CMK (cell line): ENCODE results near the gene MC2R.

ENCODE experiments used
- DNase-seq: peaks from one replicate; pipeline ENCODE4 v3.0.0-alpha.2; 2010; ENCODE audit warnings: low read depth

The MC2R gene

DNA sequence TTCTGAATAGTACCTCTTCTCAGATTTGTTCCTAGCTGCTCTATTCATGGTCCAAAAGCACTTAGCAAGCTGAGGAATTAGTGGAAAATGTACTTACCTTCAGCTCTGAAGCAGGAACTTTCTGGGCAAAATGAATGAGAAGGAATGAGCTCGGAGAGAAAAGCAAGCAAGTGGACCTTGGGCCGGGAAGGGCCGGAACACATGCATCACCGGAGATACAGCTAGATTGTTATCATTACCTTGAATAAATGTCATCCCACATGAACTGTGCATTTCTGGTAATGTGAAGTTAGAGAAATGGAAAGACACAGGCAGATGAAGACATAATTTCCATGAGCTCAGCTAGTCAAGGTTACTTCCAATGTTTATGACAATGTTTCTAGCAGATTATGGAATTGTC is at the start of gene MC2R:
MC2R (minus strand) TSS at position 146 of the 400 bp plus-strand sequence. CDS start 30,018 bp downstream, outside the sequence.
- DNase-seq = no peak

DNA sequence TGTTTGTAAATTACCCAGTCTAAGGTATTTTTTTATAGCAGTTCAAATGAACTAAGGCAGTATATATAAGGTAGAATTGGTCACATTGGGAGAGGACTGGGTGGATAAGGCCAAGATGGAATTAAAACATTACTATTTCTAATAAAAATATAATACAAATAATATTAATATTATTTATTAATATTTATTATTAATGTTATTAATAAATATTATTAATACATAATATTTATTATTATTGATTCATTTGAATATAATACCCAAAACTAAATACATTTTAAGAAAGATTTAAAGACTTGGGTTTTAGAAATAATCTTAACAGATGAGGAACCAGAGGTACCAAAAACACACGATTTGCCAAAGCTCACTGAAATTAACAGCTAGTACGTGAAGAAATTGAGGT is 30.5 kb upstream of the MC2R start:
- DNase-seq = no peak

DNA sequence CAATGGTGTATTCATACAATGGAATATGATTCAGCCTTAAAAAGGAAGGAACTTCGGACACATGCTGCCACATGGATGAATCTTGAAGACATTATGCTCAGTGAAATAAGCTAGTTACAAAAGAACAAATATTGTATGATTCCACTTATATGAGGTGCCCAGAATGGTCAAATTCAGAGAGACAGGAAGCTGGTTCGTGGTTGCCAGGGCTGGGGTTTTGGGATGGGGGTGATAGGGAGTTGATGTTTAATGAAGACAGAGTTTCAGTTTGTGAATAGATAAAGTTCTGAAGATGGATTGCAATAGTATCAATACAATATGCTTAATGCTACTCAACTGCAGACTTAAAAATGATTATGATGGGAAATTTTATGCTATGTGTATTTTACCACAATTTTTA is 28.0 kb upstream of the MC2R start:
- no peak for DNase-seq

DNA sequence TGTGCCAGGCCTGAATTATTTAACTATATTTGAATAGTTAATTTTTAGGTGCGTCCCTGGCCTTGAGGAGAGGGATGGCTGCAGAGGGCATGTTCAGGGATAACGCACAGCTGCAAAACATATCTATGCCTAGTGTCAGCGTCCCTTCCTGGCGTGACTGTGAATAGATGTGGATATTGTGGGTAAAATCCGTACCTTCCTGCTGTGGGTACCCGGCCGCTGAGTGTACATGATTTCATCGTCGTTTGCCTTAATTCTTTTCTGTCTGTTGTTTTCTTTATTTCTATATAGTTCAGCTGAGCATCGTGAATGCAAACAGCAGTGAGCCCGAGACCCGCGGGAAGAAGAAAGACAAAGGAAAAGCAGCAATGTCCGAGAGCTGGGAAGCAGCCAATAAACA is 25.0 kb upstream of the MC2R start:
- no peak for DNase-seq

DNA sequence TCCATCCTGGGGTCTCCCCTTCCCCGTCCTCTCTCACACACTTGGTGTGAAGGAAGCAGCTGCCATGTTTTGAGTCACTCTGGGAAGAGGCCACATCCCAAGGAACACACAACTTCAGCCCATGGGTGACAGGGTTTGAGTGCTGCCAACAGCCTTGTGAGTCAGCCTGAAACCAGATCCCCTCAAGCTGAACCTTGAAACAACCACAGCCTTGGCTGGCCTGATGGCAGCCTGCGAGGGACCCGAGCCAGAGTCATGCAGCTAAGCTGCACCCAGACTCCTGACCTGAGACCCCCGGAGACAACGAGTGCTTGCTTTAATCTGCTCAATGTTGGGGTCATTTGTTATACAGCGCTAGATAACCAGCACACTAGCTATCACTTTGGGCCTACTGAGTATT is 19.3 kb upstream of the MC2R start:
- no peak for DNase-seq

DNA sequence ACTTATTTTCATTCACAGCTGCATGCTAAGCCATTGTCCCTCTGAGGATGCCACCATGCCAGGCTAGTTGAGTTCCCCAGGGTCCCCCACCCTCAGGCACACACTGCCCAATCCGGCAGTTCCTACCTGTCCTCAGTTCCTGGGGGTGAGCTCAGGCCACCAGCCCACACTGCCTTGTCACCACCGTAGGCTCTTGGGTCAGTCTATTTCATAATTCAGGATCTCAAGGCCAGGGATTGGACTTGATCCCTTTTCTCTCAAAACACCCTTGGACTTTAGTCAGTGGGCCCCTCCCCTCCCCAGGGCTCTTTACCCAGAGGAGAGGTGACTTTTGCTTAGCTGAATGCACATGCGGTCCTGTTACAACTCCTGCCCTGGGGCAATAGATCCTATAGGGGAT is 18.7 kb upstream of the MC2R start:
- DNase-seq = no peak

DNA sequence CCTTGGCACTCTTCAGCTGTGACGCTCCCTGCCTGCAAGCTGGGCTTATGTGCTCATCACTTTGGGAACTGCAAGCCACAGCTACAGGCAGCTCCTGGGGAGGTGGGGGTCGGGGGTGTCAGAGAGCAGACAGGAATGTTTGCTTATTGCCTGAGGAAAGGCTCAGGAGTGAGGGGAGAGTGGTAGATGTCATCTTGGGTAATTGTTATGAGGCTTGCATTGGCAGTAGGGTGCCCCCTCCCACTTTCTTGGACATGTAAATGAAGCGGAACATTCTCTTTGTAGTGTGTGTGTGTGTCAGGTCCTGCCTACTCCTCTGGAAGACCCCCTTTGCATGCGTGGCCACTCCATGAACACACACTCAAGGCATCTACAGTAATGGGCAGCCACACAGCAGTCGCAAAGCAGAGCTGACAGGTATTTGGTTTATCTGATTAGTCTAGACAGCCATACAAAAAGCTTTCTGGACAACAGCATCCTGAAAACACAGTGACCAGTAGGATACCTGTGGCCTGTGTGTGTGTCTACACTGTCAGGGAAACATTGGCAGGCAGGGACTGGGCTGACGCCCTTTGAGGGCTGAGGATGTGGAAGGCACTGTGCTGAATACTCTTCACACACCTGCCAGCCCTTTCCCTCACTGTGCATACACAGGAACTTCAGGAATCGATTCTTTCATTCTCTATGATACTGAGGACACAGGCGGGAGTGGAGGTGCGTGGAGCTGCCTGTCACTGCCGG is 17.1 kb upstream of the MC2R start:
- no peak for DNase-seq

DNA sequence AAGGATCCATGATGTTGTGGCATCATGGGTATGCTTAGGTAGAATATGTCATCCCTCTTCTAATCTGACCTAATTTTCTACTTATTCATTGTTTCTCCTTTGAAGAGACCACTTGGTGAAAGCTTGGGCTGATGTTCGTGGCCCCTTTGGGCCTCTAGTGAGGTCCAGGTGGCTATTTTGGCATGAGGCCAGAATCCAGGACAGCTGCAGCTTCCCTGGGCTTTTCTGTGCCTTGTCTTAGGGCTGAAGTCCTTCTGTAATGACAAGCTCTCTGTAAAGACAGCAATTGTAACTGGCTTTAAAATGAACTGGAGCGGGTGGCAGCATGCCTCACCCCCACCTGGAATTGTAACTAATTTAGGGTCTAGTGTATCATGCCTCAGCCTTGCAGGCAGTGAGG is 15.6 kb upstream of the MC2R start:
- DNase-seq = no peak

DNA sequence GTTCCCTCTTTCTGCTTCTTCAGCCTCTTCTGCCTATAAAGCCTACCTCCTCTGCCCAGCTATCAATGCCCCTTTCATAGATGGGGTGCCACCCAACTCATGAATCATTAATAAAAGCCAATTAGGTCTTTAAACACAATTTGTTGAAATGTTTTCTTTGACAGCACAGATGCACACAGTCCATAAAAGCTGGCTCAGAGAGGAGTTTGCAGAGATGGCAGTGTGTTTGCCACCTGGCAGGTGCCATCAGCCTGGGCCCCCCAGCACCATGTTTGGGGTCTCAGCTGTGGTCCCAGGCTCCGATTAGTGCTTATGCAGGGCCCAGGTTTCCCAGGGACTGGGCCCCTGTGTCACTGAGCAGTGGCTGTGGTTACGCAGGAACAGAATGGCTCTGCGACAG is 7.9 kb upstream of the MC2R start:
- DNase-seq = no peak

DNA sequence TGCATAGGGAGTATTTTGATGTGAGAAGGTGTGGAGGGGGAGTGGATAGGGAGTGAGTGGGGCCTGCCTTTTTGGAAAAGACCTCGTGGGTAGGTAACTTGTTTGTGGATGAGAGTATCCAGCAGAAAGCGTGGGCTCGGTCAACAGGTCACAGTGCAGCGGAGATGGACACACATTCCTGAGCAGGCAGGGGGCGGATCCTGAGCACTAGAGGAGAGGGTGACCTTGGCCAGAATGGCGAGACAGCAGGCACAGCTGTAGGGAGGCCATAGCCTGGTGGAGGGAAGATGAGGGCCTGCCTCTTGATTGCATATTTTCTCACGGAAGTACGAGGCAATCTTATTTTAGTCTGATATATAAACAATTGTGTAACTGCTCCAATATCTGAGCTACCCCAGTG is 3.6 kb upstream of the MC2R start:
- DNase-seq = no peak

DNA sequence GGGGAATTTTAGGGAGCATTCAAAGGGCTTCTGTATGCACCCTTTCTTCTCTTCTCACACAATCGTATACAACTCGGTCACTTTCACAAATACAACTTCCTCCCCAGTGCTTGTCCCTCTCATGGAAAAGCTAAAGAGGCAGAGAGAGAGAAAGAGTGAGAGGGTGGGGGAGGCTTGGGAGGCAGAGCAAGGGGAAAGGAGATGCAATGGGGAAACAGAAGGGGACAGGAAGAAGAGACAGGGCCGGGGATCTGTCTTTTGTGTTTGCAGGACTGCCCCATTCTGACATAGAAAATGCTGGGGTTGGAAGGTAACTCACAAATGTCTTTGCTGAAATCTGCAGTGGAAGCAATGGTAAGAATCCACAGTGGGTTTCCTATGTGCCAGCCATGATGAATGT is 2.1 kb upstream of the MC2R start:
- DNase-seq = no peak

DNA sequence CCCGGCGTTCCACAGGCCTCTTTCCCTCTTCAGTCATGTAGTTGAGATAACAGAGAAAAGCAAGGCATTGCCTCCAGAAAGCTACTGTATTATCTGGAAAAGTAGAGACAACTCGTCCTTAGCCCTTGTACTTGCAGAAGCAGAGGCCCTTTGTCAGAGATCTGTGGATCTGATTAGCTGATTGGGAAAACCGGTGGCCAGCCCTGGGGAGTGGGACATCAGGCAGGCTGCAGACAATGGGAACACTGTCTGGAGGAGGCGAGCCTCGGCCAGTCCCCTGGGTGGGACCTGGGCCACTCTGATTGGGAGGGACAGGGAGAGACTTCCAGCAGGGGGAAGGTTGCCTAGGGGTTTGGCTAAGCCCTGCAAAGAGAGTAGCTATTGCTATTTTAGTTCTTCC is 1.2 kb upstream of the MC2R start:
- DNase-seq = no peak

DNA sequence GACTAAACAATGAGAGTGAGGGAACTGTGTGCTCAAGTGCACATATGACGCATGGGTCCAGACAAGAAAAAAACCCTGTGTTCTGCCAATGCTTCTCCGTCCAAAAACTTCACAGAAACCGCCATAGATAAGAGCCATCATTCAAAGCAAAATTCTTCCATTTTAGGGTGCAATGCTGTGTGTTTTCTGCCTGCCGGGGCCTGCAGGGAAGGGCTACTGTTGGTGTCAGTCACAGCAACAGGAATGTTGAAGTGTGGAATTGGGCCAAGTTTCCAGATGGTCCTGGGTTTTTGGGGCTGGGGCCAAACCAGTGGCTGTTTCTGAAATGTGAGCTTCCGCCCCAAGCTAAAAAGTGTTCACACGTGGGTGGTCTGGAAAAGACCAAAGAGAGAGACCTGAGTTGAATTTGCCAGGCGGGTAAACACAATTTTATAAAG is 677 bp upstream of the MC2R start:
- DNase-seq = no peak

DNA sequence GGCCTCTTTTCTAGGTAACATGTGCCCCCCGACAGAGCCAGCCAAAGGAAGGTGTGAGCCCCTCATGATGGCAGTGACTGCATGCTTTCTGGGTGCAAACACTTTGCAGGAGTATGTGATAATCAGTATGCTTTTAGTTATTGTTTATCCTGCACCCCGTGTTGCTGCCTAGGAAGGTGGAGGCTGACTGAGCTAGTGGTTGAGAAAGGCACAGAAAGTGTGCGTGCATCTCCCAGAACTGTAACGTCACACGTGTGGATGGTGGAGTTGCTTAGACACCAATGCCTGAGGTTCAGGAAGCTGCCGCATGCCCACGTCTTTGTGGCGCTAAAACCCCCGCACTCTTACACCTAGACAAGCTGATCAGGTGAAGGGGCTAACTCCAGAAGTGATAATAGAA is 580 bp downstream of the MC2R start:
- DNase-seq = no peak

DNA sequence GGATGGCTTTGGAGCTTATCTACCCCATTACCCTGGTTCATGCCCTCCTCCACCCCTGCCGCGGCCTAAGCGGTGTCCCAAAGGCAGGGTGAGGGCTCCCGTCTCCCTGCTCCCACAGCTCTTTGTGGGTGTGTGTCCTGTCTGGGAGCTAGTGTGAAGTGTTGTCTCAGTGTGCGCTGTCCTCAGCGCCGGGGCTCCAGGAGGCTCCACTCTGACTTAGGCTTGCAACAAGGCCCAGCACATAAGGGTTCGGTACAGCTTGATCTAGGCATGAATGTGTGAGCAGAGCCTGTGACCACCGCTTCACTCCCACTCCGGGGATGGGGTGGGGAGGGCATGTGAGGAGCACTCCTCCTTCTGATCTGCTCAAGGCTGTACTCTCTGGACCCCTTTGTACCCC is 1.2 kb downstream of the MC2R start:
- no peak for DNase-seq

DNA sequence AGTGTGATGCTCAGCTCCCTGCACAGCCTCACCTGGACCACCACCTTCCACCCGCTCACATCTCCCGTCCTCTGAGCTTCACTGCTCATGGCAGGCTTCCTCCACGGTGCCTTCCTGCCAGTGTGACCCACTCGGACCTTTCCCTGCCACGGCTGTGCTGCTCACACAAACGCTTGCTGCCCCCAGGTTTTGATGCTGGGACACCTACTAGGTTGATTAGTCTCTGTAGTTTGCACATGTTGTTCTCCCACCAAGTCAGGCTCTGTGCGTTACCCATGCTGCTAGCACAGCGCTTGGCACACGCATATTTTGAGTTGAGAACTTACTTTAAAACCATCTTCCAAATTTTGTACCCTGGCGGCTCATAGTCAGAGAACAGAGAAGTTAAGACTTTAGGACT is 2.1 kb downstream of the MC2R start:
- no peak for DNase-seq

DNA sequence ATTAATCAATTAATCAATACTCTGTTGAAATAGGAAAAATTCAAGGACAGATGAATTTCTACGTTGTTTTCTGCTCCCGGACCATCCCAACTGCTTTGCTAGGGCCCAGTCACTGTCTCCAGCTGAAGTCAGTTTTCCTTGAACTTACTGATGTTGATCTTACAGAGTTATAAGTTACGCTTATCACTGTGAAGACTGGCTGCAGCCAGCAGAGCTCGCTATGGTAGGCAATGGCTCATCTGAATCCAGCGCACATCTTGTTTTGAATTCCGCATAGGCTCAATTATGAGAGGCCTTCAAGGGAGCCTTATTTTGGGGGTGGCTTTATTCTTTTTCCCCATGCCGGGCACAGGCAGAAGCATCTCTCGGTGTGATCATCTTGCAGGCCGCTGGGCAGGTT is 2.7 kb downstream of the MC2R start:
- DNase-seq = no peak

DNA sequence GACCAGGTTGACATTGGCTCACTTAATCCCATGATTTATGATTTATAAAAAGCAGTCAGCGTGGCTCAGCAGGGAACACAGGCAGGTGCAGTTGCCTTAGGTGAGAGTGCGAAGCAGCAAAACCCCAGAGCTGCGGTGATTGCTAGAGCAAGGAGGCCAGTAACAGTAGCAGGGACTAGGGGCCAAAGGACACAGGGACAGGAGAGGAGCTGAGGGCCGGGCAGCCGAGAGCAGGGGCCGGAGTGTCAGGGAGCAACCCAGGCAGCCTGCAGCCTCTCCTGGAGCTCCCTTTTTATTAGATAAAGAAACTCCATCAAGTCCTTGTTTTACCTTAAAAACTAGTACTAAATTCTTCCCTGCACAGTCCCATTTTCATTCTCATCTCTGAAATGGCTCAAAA is 4.3 kb downstream of the MC2R start:
- no peak for DNase-seq

DNA sequence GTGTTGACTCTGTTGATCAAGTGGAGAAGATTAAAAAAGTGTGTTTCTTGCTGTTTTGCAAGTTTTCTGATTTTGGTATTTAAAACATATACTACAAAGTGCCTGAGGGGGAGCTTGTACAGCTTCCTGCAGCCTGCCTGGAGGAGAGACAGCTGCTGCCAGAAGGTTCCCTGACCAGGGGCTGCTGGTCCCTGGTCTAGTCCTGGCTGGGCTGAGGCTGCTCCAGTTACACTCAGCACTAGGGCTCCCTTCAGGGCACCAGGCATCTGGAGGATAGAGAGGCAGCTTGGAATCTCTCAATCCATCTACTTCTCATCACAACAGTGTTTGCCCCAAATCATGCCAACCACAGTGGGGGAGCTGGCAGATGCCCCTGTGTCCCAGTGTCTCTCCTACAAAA is 4.8 kb downstream of the MC2R start:
- no peak for DNase-seq

DNA sequence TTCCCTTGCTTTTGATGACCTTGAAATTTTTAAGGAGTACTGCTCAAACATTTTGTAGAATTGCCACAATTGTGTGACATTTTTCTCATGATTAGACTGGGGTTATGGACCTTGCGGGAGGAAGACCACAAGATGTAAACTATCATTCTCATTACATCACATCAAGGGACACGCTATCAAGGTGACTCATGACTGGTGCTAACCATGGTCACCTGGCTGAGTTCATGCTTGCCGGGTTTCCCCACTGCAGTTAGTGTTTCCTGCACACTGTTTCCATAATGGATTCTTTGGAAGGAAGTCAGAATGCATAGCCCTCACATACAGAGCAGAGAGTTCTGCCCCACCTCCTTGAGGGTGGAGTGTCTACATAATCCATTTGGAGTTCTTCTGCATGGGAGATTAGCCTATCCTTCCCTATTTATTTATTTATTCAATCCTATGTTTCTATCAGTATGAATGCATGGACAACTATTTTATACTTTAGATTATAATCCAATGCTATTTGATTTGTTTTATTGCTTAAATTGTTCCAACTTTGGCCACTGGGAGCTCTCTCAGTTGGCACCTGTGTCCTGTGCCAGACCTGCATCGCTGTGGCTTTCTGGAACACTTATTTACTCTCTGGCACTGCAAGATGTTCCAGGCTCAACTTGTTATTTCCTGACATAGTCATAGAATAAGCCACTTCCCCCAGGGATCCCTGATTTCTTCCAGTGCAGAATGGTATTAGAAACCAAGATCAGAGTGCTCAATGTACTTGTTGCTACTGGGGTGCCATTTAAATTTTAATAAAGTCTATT is 6.0 kb downstream of the MC2R start:
- no peak for DNase-seq

DNA sequence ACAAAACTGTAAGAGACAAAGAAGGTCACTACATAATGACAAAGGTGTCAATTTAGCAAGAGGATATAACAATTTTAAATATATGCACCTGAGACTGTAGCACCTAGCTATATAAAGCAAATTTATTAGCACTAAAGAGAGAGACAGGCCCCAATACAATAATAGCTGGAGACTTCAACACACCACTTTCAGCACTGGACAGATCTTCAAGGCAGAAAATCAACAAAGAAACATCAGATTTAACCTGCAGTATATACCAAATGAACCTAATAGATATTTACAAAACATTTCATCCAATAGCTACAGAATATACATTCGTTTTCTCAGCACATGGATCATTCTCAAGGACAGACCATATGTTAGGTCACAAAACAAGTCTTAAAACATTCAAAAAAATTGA is 14.7 kb downstream of the MC2R start:
- DNase-seq = no peak

DNA sequence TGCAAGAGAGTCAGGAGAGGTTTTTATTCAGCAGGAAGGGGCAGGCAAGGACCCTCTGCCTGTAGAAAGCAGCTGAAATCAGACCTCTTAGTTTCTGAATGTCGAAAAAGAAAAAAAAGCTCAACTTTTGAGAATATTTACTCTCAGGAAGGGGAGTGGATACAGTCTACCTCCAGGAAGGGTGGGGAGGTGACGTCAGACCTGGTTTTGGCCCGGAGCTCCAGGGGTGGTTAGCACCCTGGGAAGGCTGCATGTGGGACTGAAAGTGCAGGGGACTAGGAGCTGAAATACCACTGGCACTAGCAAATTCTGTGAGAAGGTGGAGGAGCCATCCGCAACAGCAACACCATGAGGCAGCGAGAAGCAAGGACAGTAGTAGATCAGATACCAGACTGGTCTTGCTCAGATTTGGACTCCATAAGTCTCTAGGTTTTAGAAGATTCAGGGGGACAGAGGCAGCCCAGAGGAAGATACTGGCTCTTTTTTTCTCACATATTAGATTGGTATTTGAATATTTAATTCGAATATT is 19.8 kb downstream of the MC2R start:
- DNase-seq = no peak

DNA sequence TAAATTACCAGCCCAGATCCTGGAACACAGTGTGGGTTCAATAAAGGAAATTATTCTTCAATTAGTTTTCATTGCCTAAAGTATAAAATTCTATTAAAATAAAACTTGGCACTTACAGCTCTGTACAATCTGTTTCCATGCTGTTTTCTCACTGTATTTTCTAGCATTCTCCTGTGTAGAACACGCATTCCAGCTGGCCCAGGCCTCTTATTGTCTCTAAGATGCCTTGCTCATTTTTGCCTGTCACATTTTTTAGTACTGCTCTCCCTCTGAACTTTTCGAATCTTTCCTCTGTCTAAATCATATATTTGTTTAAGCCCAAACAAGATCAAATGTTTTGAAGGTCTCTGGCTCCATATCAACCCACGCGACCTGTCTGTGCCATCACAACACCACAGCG is 20.8 kb downstream of the MC2R start:
- DNase-seq = no peak

DNA sequence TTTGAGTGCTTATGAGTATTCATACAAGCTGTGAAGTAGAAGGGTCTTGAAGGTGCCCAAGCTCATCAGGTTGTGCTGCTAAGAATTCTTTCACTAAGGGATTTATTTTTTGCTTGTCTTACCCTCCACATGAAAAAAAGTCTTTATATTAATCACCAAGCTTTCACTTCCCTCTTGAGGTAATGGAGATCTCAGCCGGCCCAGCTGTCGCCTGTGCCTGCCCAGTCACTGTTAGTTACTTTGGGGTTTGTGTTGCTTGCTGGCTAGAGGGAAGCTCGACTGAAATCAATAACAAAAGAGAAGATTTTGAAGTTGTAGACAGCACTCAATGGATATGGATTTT is 21.9 kb downstream of the MC2R start:
- no peak for DNase-seq
